Measurements from ENCODE around the gene NCK2.

- no peak for TF ChIP-seq POLR2AphosphoS5 (IDR thresholded peaks at IDR 0.05; ENCODE audit: low read depth, low read length)
- no peak for TF ChIP-seq TAF1 (IDR thresholded peaks at IDR 0.05; ENCODE audit: low read depth, low read length)
- TF ChIP-seq POLR2A (IDR thresholded peaks at IDR 0.05; ENCODE audit: low read depth, low read length) = no peak
- no peak for TF ChIP-seq PAX5 (IDR thresholded peaks at IDR 0.05; ENCODE audit: insufficient read depth, low read length, severe bottlenecking)
Observed at GRCh38 chr2:105698820-105699219, 45.9 kb upstream of the NCK2 start.

All from GM12891 (cell line).